Testis (tissue), 3 donors: Measurements from ENCODE around the gene TMOD4. TPM values are rescaled to one million over a fixed set of nuclear protein-coding genes. Genes with fewer than 3 reads are reported as not detected.
"Not testable (repeated sequence)": the region's sequence is repeated elsewhere in the genome, so short reads cannot be mapped to it uniquely, and the experiment has no call there.

Experiments used
- DNase-seq: peaks from one replicate; pipeline ENCODE4 v3.0.0-alpha.2; 2019
- H3K27ac ChIP-seq, 2 donors: fragments of 200-600 bp; sonication (generic); one replicate each; pipeline ENCODE4 v1.5.1; 2019
- H3K27me3 ChIP-seq: fragments of 200-600 bp; sonication (generic); one replicate; pipeline ENCODE4 v1.5.1; 2019
- H3K36me3 ChIP-seq: fragments of 200-600 bp; sonication (generic); one replicate; pipeline ENCODE4 v1.5.1; 2017; ENCODE audit warnings: low read depth; ENCODE audit errors: missing control alignments
- H3K4me1 ChIP-seq: fragments of 200-600 bp; sonication (generic); one replicate; pipeline ENCODE4 v1.5.1; 2019
- H3K4me3 ChIP-seq, 2 donors: fragments of 200-600 bp; sonication (generic); one replicate each; pipeline ENCODE4 v1.5.1; 2017 to 2019
- H3K9me3 ChIP-seq: fragments of 200-600 bp; sonication (generic); one replicate; pipeline ENCODE4 v1.5.1; 2017
- CTCF ChIP-seq, 3 experiments: fragments of 450-650 bp in 2 of 3; fragments of 200-600 bp in 1 of 3; sonication (generic) in 1 of 3; IDR thresholded peaks; one replicate each; pipeline ENCODE4 v1.5.1; 2016 to 2019; ENCODE audit warnings: antibody characterized with exemption in 3 of 3, mild to moderate bottlenecking in 2 of 3, moderate library complexity in 1 of 3
- POLR2A ChIP-seq: fragments of 450-650 bp; IDR thresholded peaks from one replicate; pipeline ENCODE4 v1.6.1; 2017; ENCODE audit warnings: antibody characterized with exemption, mild to moderate bottlenecking, moderate library complexity
- WGBS, 2 donors: methylation state at CpG; one replicate each; pipeline ENCODE4 v1.1.5; 2018; 5-methylcytosine and 5-hydroxymethylcytosine counted together
- intact Hi-C: fragments of 100-400 bp; cut with DNase I; formaldehyde crosslinking; loops from one replicate; pipeline ENCODE4 v1.15.1; 2023; ENCODE audit warnings: low total_unique reads
- polyA plus RNA-seq: library from polyadenylated mRNA; stranded (reverse); fragments of 350-450 nt; fragmentation: Illumina TruSeq; extraction: RNeasy Lipid Tissue Mini Kit (QIAGEN cat#74804); gene quantifications from one replicate; pipeline ENCODE4 v1.2.3, GENCODE V29; 2014; ENCODE audit warnings: low read depth, low replicate concordance; ENCODE audit not compliant: insufficient read depth
- total RNA-seq, 2 donors: library from RNA; depleted of rRNA; stranded (reverse); fragments of >200 nt; gene quantifications; one replicate each; pipeline ENCODE4 v1.2.3, GENCODE V29; 2016

TMOD4 gene
- total and polyA plus RNA-seq, 3 donors from 2014 or later: 2.1 TPM; not detected in 2

GRCh38 chr1:151210830-151211229 lies 35.0 kb upstream of the TMOD4 start:
- H3K4me3 ChIP-seq: no peak overlapping the region
- 84 to 92% methylated on average over 1 of the region's 1 CpG for WGBS, 2 donors
- no peak for DNase-seq
- TF ChIP-seq CTCF (IDR thresholded peaks at IDR 0.05): no peak
- no peak for TF ChIP-seq POLR2A
- intact Hi-C loops: no loop called here
- no peak overlapping the region for H3K27ac ChIP-seq
- no peaks in the 10 kb centered on the region for H3K9me3 ChIP-seq
- H3K36me3 ChIP-seq: no peaks in the 10 kb centered on the region
- H3K4me1 ChIP-seq: peaks cover 5% of the 10 kb centered on the region
- H3K27me3 ChIP-seq: no peaks in the 10 kb centered on the region

- peaks cover 32% of the 10 kb centered on the region for H3K4me1 ChIP-seq
- WGBS, 2 donors: 80% methylated on average over 12 of the region's 12 CpGs
- intact Hi-C loops: loop anchor here (10.0 kb wide), 1 partner anchor 49 kb away; the partner anchor contains the start of gene PSMD4
- not testable (repeated sequence) for H3K27ac ChIP-seq, DNase-seq, H3K9me3 ChIP-seq, H3K36me3 ChIP-seq, H3K27me3 ChIP-seq, H3K4me3 ChIP-seq
Observed at GRCh38 chr1:151205381-151205965, 29.7 kb upstream of the TMOD4 start.

- TF ChIP-seq POLR2A (no peak), CTCF (IDR thresholded peaks at IDR 0.05) (no peak)
- Histone ChIP-seq H3K36me3 (no peaks in the 10 kb centered on the region), H3K9me3 (no peaks in the 10 kb centered on the region), H3K27me3 (no peaks in the 10 kb centered on the region), H3K27ac (peak overlapping the region; percentile 92 to 96), H3K4me1 (peaks cover 39% of the 10 kb centered on the region), H3K4me3 (peak overlapping the region; percentile 77 to 96)
- no peak for DNase-seq
- intact Hi-C loops: loop anchor here (10.0 kb wide), 1 partner anchor 55 kb away; the partner anchor contains the start of gene PSMD4
- 8 to 11% methylated on average over 11 of the region's 11 CpGs for WGBS, 2 donors
Observed at GRCh38 chr1:151199873-151200581, 24.2 kb upstream of the TMOD4 start.

- no peaks in the 10 kb centered on the region for H3K9me3 ChIP-seq
- peak within 1 kb of the TSS; percentile 92 to 96 for H3K27ac ChIP-seq
- peaks cover 32% of the 10 kb centered on the region for H3K4me1 ChIP-seq
- no peaks in the 10 kb centered on the region for H3K27me3 ChIP-seq
- peak; percentile 99 for DNase-seq
- intact Hi-C loops: no loop called here
- H3K4me3 ChIP-seq: peak within 1 kb of the TSS; percentile 77 to 96
- 0 to 1% methylated on average over 46 to 60 of the region's 60 CpGs for WGBS, 2 donors
- TF ChIP-seq CTCF (IDR thresholded peaks at IDR 0.05): peak in 1 of 3 experiments; percentile 20
- TF ChIP-seq POLR2A: no peak
- no peaks in the 10 kb centered on the region for H3K36me3 ChIP-seq
Observed at GRCh38 chr1:151198254-151199127, 22.7 kb upstream of the TMOD4 start, which contains the start of gene PIP5K1A. TSS of gene PIP5K1A (plus strand) at chr1:151198552. CDS start at chr1:151198997, 445 bp downstream.

DNA sequence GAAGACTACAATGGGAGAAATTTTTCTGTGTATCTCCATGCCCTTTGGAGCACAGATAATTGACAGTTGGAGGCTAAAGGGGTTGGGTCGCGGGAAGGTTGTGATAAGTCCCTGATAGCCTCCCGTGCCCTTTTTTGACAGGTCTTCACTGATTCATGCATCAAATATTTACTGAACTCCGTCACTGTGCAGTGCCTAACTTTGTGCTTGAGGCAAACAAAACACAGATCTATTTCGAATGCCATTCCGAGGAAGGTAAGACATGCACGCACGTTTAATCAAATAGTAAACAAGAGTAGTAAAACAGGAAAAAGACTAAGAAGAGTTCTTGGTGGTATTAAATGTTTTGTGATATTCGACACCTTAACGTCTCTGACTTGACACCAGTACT lies 22.1 kb upstream of the TMOD4 start:
- TF ChIP-seq CTCF (IDR thresholded peaks at IDR 0.05) (no peak), POLR2A (no peak)
- Histone ChIP-seq H3K9me3 (no peaks in the 10 kb centered on the region), H3K27me3 (no peaks in the 10 kb centered on the region), H3K27ac (peak overlapping the region; percentile 92 to 96), H3K4me3 (peak overlapping the region; percentile 77 to 96), H3K36me3 (no peaks in the 10 kb centered on the region), H3K4me1 (peaks cover 32% of the 10 kb centered on the region)
- WGBS, 2 donors: 3 to 10% methylated on average over 10 of the region's 10 CpGs
- DNase-seq: no peak
- intact Hi-C loops: no loop called here
